Measurements from ENCODE around the gene HMGA1.

Gene HMGA1

GRCh38 chr6:34284563-34285447 is 48.1 kb downstream of the HMGA1 start:
- Histone ChIP-seq H3K9ac (peak overlapping the region; percentile 47; the same call in 1 of the 2 replicates), H3K36me3 (peaks cover 45% of the 10 kb centered on the region), H4K20me1 (no peaks in the 10 kb centered on the region), H3K4me3 (no peak overlapping the region), H3K9me3 (no peaks in the 10 kb centered on the region), H3K27me3 (no peaks in the 10 kb centered on the region), H3K4me1 (peaks cover 70% of the 10 kb centered on the region), H3K27ac (peak overlapping the region; percentile 76), H3K4me2 (peak overlapping the region; percentile 76)
- TF ChIP-seq Cebpa-rat (IDR thresholded peaks at IDR 0.05): peak; percentile 95

DNA sequence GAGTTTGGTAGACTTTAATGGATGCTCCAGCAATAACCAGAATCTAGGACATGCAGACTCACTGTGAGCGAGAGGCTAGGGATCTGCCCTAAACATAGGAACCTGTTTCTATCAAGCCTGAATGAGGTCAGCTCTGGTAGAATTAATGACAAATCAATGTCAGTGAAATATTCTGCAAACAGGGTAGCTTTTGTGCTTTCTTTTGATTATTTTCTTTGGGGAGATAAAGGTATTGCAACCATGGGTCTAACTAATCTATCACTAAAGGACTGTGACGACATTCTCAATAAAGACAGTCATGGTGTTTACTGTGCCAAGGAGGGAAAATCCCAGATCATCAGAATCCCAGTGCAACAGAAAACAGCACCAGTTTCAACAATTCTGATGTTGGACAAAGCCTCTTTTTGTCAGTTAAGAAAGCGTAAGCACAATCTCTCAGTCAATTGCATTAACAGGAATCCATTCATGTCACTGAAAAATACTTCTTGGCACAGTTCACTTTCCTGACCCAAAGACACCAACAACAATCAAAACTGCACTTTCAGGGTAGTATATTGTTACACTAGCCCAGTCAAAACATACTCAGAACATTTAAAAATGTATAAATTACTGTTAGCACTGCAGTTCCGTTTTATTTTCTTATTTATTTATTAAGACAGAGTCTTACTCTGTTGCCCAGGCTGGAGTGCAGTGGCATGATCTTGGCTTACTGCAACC is 48.9 kb downstream of the HMGA1 start:
- Histone ChIP-seq H3K4me1 (peaks cover 78% of the 10 kb centered on the region), H3K27me3 (no peaks in the 10 kb centered on the region), H3K9ac (peak overlapping the region; percentile 47; the same call in 1 of the 2 replicates), H3K4me2 (peak overlapping the region; percentile 76), H3K36me3 (peaks cover 40% of the 10 kb centered on the region), H3K9me3 (no peaks in the 10 kb centered on the region), H3K4me3 (no peak overlapping the region), H3K27ac (peak overlapping the region; percentile 76), H4K20me1 (no peaks in the 10 kb centered on the region)
- no peak for TF ChIP-seq Cebpa-rat (IDR thresholded peaks at IDR 0.05)

GRCh38 chr6:34288581-34288980 is 51.9 kb downstream of the HMGA1 start:
- Histone ChIP-seq H3K9me3 (no peaks in the 10 kb centered on the region), H3K27ac (peak overlapping the region; percentile 74), H3K4me1 (peaks cover 83% of the 10 kb centered on the region), H4K20me1 (no peaks in the 10 kb centered on the region), H3K27me3 (no peaks in the 10 kb centered on the region), H3K9ac (peak overlapping the region; percentile 28), H3K36me3 (peaks cover 50% of the 10 kb centered on the region), H3K4me2 (peak overlapping the region; percentile 83), H3K4me3 (peak overlapping the region; percentile 29; the same call in 1 of the 2 replicates)
- no peak for TF ChIP-seq Cebpa-rat (IDR thresholded peaks at IDR 0.05)

DNA sequence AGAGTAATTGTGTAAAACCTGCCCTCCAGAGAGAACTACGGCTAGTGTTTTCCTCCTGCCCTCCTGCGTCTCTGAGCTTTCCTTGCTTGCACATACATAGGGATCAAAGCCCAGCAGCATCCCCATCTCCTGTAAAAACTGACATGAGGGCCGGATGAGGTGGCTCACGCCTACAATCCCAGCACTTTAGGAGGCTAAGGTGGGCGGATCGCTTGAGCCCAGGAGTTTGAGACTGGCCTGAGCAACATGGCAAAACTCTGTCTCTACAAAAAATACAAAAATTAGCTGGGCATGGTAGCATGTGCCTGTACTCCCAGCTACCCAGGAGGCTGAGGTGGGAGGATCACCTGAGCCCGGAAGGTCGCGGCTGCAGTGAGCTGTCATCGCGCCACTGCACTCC is 52.5 kb downstream of the HMGA1 start:
- Histone ChIP-seq H3K9me3 (no peaks in the 10 kb centered on the region), H3K36me3 (peaks cover 51% of the 10 kb centered on the region), H3K27ac (peak overlapping the region; percentile 74), H3K4me1 (peaks cover 78% of the 10 kb centered on the region), H3K27me3 (no peaks in the 10 kb centered on the region), H4K20me1 (no peaks in the 10 kb centered on the region), H3K4me3 (0 out of 2 replicates have a peak overlapping the region, but pooled peaks have one; percentile 29), H3K4me2 (peak overlapping the region; percentile 83), H3K9ac (peak overlapping the region; percentile 28)
- TF ChIP-seq Cebpa-rat (IDR thresholded peaks at IDR 0.05): no peak

- Histone ChIP-seq H3K4me2 (no peak overlapping the region), H3K4me3 (no peak overlapping the region), H3K27ac (peak overlapping the region; percentile 3; the same call in 1 of the 2 replicates), H3K36me3 (peaks cover 47% of the 10 kb centered on the region), H3K9me3 (no peaks in the 10 kb centered on the region), H3K9ac (no peak overlapping the region), H3K27me3 (no peaks in the 10 kb centered on the region), H4K20me1 (peaks cover 10% of the 10 kb centered on the region; the same call in 1 of the 2 replicates), H3K4me1 (peaks cover 82% of the 10 kb centered on the region)
- no peak for TF ChIP-seq Cebpa-rat (IDR thresholded peaks at IDR 0.05)
These were observed 56.3 kb downstream of the HMGA1 start for GRCh38 chr6:34292954-34293353.

- peak overlapping the region; percentile 42 for H3K27ac ChIP-seq
- H3K9ac ChIP-seq: peak overlapping the region; percentile 25; the same call in 1 of the 2 replicates
- peak overlapping the region; percentile 29; the same call in 1 of the 2 replicates for H3K4me3 ChIP-seq
- no peaks in the 10 kb centered on the region for H3K27me3 ChIP-seq
- TF ChIP-seq Cebpa-rat (IDR thresholded peaks at IDR 0.05): no peak
- peak overlapping the region; percentile 82 for H3K4me2 ChIP-seq
- peaks cover 82% of the 10 kb centered on the region for H3K4me1 ChIP-seq
- peaks cover 42% of the 10 kb centered on the region for H3K36me3 ChIP-seq
- H3K9me3 ChIP-seq: no peaks in the 10 kb centered on the region
- H4K20me1 ChIP-seq: peaks cover 10% of the 10 kb centered on the region; the same call in 1 of the 2 replicates
These were observed 59.0 kb downstream of the HMGA1 start for GRCh38 chr6:34295721-34296120.

Data from BLaER1 (cell line).